ENCODE results near the gene PNLIPRP2.

PNLIPRP2 gene

DNA sequence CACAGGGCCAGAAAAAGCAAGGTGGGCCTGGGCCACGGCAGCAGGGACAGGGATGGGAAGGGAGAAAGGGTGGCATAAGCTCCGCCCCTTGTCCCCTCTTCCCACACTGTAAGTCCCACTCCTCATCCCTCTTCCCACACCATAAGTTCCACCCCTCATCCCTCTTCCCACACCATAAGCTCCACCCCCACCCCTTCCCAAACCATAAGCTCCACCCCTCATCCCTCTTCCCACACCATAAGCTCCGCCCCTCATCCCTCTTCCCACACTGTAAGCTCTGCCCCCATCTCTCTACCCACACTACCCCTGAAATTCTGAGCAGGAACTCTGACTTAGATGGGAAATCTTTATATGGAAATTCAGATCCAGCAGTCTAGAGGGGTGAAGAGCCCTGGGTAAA is 65.9 kb downstream of the PNLIPRP2 start:
- DNase-seq: no peak

DNA sequence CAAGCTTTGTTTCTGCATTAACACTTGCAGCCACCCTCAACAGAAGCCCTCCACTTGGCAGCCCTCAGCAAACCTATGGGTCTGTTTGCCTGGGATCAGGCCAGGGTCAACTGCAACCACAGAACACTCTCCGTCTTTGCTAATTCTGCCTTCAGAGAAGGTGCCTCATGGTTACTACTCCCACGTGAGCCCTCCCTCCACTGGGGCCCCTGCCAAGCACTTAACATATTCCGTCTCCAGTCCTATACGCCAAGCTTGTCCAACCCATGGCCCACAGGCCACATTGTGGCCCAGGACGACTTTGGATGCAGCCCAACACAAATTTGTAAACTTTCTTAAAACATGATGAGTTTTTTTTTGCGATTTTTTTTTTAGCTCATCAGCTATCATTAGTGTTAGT is 66.9 kb downstream of the PNLIPRP2 start:
- no peak for DNase-seq

DNA sequence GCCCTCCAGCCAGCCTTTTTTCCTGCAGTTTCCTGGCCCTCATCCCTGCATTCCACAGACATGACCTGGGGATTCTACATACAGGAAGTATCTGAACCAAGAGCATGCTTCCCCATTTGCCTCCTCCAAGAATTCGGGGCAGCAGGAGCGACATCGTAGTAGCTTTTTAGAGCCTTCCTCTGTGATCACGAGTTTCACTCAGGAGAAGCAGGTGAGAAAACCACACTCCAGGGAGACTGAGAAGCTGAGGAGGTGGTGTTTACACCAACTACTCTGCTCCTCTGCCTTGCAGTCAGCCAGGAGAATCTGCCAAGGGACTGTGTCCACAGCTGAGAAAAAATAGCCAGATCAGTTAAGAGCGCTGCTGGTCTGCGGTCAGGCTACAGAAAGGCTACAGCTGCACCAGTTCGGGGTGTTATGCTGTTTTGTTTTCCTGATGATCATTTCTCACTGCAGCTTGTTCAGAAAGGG is 67.5 kb downstream of the PNLIPRP2 start:
- DNase-seq: no peak

DNA sequence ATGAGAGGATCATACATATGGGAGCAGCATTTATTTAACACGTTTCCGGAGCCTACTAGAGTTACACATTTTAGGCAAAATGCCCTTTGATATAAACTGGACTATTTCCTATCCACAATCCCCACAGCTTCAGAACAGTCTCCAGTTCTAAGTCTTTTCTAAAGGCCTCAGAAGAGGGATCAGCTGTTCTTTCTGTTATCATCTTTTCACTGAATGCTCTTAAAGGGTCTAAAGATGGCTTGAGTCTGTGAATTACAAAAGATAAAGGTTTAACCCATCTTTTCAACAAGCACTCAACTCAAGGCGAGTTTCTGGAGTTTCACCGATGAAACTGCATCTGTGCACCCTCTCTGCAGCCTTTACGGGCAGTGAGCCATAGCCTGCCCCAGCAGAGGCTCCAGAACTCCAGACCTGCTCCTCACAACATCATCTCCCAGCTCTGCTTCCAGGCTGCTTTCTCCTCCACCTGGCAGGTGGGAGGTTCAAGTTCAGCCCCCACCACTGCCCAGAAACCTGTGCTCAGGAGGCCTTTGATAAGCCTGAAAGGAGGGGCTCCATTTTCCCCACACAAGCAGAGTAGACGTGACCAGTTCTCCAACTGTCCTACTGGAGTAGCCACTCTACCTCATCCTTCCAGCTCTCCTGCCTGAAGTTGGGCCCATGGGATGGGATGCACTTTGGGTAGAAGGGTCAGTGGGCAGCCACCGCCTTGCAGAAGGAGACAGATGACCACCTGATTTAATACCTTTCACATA is 68.2 kb downstream of the PNLIPRP2 start:
- DNase-seq: no peak

DNA sequence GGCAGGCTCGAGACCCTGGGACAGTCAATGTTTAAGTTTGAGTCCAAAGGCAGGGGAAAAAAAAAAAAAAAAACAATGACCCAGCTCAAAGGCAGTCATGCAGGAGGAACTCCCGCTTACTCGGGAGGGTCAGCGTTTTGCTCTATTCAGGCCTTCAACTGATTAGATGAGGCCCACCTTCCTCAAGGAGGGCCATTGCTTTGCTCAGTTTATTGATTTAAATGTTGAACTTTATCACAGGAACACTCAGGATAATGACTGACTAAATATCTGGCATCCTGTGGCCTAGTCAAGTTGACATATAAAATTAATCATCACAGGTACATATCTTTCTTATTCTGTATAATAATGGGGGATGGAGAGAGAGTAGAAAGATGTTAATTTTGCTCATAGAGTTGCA is 69.0 kb downstream of the PNLIPRP2 start:
- no peak for DNase-seq

DNA sequence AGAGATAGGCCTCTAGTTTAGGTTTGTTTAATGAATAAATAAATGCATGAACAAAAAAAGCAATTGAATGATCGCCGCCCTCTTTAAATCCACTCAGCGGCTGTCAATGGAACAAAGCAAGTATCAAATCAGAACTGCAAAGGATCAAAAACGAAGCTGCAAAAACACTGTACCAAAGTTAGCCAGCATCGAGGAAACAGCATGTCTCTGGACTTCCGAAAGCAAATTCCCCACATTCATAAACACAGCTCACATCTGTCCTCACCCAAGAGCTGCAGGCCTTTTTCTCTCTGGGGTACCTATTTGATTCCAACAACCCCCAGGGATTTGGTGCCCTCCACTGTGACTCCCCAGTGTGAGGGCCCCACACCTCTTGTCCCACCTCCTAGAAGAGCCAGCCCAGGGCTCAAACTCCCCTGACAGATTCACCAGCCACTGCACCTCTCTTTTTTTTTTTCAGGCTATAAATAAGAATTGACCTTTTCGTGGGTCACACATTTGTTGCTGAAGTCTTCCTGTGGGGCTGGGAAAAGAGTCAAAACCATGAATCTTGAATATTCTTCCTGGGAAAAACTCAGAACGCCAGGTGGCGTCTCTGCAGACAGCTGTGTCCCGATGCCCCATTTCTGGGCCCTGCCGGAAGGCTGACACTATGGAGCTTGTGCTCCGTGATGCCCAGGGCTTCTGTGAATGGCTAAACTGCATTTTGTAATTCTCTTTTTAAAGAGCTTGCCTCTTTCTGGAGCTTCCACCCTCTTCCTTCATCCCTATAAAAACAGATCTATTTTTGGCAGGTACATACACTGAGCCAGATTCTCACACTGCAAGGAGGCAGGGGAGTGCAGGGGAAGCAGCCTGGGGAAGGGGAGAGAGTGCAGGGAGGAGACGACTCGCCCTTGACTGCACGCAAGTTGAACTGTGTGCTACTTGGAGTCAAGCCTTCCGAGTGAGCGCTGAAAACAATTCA is 69.9 kb downstream of the PNLIPRP2 start:
- DNase-seq: peak; percentile 62

DNA sequence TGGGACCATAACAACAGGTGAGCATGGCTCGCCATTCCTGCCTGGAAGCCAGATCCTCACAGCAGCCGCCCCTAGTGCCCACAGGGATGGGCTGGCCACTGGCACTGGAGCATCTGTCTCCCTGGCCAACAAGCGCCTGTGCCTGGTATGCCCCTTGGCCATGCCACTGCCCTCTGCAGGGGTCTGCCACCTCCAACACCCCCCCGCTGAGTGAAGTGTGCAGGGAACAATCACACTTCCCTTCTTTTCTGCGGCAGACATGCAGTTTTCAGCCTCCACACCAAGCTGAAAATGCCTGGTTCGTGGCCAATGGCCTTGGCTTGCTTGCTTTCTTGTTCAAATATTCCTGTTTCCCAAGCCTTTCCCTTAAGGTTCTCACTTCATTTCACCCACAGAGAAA is 70.9 kb downstream of the PNLIPRP2 start:
- peak; percentile 79 for DNase-seq

DNA sequence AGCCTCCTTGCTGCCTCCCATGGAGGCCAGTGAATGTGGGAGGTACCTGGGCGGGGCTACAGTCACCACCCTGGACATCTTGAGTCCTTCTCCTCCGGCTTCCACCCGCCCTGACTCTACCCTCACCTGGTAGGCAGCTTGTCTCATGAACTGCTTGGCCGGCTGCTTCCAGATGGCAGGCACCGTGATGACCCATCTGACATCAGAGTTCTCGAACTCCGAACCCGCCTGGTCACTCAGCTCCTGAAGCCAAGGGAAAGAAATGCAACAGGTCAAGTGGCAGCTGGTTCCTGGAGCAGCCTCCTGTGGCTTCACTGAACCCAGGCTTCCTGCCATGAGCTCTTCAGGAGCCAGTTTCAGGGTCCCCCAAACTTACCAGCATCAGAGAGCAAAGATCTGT is 71.5 kb downstream of the PNLIPRP2 start:
- no peak for DNase-seq

DNA sequence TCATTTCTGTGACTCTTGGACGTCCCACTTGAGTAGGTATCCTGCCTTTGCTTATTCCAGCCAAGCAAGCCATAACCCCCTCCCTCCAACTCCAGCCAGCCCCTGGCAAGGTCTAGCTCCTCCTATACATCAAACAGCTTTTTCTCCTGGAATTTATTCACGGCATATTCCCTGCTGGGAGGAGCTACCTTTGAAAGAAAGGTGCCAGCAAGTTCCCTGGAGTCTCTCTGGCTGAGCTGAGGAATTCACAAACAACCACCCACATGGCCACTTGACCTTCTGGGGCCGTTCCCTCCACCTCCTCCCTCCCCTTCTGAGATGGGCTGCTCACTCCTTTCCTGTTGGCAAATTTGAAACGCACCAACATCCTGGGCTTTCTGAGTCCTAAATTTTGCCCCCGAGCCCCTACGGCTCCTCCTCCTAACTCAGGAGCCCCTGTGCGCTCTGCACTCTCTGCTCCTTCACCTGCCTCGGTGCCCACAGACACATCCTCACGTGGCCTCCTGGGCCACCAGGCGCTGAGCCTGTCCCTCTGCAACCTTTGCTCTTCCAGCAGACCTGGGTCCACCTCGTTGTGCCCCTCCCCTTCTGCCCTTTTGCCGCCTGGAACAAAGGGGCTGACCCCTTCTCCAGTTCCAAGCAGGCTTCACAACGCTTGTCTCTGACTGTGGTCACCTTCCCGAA is 73.6 kb downstream of the PNLIPRP2 start:
- DNase-seq: no peak
